Testis (tissue), 2 donors: ENCODE measurements around the gene TIMP2.

Source experiments
- POLR2A ChIP-seq: fragments of 450-650 bp; IDR thresholded peaks from one replicate; pipeline ENCODE4 v1.6.1; 2017; ENCODE audit warnings: antibody characterized with exemption, mild to moderate bottlenecking, moderate library complexity
- TF ChIP-seq, protein P1 (sequence below), 3 experiments: fragments of 450-650 bp in 2 of 3; fragments of 200-600 bp in 1 of 3; sonication (generic) in 1 of 3; IDR thresholded peaks; one replicate each; pipeline ENCODE4 v1.5.1; 2016 to 2019; ENCODE audit warnings: antibody characterized with exemption in 3 of 3, mild to moderate bottlenecking in 2 of 3, moderate library complexity in 1 of 3

DNA sequence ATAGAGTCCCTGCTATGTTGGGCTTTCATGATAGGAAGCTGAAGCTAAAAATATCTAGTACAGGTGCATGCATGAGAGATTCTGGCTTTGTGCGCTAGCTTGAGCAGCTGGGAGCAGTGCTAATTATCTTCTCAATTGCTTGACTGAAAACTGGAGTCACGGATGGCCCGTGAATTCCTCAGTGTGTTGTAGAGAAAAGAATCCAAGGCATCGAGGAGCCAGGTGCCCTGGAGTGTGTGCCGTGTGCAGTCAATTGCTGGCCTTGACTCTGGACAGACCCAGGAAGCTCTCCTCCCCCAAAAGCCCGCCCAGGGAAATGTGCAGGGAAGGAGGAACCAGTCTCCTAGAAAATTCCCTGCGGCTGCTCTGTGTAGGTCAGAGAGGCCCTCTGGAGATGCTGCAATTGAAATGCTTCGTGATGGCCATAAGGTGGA lies 40.3 kb upstream of the TIMP2 start:
- TF ChIP-seq, protein P1, sequence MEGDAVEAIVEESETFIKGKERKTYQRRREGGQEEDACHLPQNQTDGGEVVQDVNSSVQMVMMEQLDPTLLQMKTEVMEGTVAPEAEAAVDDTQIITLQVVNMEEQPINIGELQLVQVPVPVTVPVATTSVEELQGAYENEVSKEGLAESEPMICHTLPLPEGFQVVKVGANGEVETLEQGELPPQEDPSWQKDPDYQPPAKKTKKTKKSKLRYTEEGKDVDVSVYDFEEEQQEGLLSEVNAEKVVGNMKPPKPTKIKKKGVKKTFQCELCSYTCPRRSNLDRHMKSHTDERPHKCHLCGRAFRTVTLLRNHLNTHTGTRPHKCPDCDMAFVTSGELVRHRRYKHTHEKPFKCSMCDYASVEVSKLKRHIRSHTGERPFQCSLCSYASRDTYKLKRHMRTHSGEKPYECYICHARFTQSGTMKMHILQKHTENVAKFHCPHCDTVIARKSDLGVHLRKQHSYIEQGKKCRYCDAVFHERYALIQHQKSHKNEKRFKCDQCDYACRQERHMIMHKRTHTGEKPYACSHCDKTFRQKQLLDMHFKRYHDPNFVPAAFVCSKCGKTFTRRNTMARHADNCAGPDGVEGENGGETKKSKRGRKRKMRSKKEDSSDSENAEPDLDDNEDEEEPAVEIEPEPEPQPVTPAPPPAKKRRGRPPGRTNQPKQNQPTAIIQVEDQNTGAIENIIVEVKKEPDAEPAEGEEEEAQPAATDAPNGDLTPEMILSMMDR (IDR thresholded peaks at IDR 0.05): no peak
- no peak for TF ChIP-seq POLR2A
